AG09309 (cell line): ENCODE results near the gene POGK.

Source experiments
- DNase-seq: peaks from one replicate; pipeline ENCODE4 v3.0.0-alpha.2; 2010; ENCODE audit warnings: low read depth
- H3K4me3 ChIP-seq: 2 replicates; pipeline ENCODE4 v1.5.1; 2011; ENCODE audit warnings: mild to moderate bottlenecking, low read depth, low read length, moderate library complexity; ENCODE audit not compliant: control insufficient read depth
- CTCF ChIP-seq: IDR thresholded peaks from 2 replicates; pipeline ENCODE4 v1.5.1; 2011; ENCODE audit warnings: mild to moderate bottlenecking, low read depth, low read length, inconsistent platforms; ENCODE audit not compliant: insufficient read depth, control insufficient read depth; ENCODE audit errors: missing control alignments

The POGK gene

DNA sequence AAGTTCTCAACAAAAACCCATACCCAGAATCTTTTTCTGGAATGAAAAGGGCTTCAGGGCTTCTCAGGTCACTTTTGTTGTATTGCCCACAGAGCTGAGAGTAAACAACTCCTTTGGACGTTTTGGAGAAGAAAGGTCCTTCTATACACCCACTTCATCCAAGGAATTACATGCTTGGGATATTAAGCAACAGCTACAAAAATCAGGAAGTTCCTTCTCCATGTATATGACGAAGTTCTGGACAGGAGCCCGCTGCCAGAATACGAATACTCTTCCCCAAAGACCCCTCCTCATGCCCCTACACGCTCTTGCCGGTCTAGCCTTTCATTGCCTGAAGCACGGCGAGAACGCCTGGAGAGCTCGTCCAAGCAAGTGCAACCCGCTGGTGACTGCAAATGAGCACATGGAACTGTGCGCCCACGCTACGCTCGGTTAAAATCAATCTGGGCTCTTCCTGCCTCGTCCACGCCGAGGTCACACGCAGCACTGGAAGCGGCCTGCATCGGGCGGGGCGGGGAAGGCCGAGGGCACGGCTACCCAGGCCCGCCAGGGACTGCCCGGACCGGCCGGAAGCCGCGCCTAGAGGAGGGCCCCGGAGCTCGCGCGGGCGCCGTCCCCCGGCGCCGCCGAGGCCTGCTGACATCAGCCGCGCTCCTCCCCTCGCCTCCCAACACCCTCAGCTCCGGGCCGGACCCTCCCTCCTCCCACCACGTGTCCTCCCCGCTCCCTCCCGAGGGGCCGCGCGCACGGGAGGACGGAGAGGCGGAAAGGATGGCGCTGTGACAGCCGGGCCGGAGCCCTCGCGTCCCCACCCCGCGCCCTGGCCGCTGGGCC lies at the start of gene POGK:
Gene POGK (plus strand): TSS at position 710 of the 834 bp plus-strand sequence. CDS start 1,482 bp downstream, outside the sequence.
- DNase-seq, result peak; percentile 54

GRCh38 chr1:166796620-166797236 lies 42.5 kb upstream of the POGK start:
- no peak for TF ChIP-seq CTCF
- DNase-seq, result no peak
- H3K4me3 ChIP-seq, result no peak overlapping the region

More for the DNA sequence above, at the start of gene POGK:
- H3K4me3 ChIP-seq, result peak within 1 kb of the TSS; percentile 66
- no peak for TF ChIP-seq CTCF

DNA sequence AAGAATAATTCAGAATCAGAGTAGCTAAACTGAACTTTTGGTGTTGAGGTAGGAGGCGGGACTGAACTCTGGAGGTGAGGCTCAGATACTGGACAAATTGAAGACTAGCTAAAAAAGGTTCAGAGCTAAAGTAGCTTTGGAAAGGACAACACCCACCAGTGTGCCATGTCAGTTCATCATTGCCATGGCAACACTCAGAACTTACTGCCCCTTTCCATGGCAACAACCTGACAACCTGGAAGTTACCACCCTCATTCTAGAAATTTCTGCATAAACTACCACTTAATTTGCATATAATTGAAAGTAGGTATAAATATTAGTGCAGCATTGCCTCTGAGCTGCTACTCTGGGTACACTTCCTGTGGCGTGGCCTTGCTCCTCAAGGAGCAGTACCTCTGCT lies 30.3 kb upstream of the POGK start:
- TF ChIP-seq CTCF, result no peak
- H3K4me3 ChIP-seq, result no peak overlapping the region
- no peak for DNase-seq

GRCh38 chr1:166811691-166812090 lies 27.6 kb upstream of the POGK start:
- DNase-seq, result peak; percentile 10
- no peak overlapping the region for H3K4me3 ChIP-seq
- no peak for TF ChIP-seq CTCF

GRCh38 chr1:166813508-166814223 lies 25.6 kb upstream of the POGK start:
- no peak for DNase-seq
- TF ChIP-seq CTCF, result no peak
- no peak overlapping the region for H3K4me3 ChIP-seq

- DNase-seq, result no peak
- H3K4me3 ChIP-seq, result no peak overlapping the region
- no peak for TF ChIP-seq CTCF
These were observed 24.7 kb upstream of the POGK start for GRCh38 chr1:166814611-166815010.
